GM11168 (cell line): ENCODE data around the gene PPP1R12B.
"Not testable (repeated sequence)": the region's sequence is repeated elsewhere in the genome, so short reads cannot be mapped to it uniquely, and the experiment has no call there.

Experiments used
- in situ Hi-C: fragments of 300-500 bp; cut with MboI; formaldehyde crosslinking; loops from one replicate; pipeline ENCODE4 v1.12.0; 2022; ENCODE audit warnings: low sequenced_read_pairs; ENCODE audit not compliant: unreplicated experiment

Gene PPP1R12B

GRCh38 chr1:202588503-202589189, 240.1 kb downstream of the PPP1R12B start:
- in situ Hi-C loops, result no loop called here

- in situ Hi-C loops, result no loop called here
Observed at GRCh38 chr1:202589190-202589930, 240.9 kb downstream of the PPP1R12B start.

GRCh38 chr1:202590126-202590525, 241.6 kb downstream of the PPP1R12B start:
- in situ Hi-C loops, result no loop called here

- in situ Hi-C loops, result no loop called here
Observed at GRCh38 chr1:202590975-202591411, 242.5 kb downstream of the PPP1R12B start.

- in situ Hi-C loops, result no loop called here
Observed at GRCh38 chr1:202591515-202591914, 243.0 kb downstream of the PPP1R12B start.

- in situ Hi-C loops, result no loop called here
Observed at GRCh38 chr1:202592146-202592545, 243.6 kb downstream of the PPP1R12B start.

GRCh38 chr1:202593845-202594244, 245.3 kb downstream of the PPP1R12B start:
- in situ Hi-C loops, result no loop called here

- in situ Hi-C loops, result no loop called here
Observed at GRCh38 chr1:202596638-202597037, 248.1 kb downstream of the PPP1R12B start.

GRCh38 chr1:202597090-202597761, 248.7 kb downstream of the PPP1R12B start:
- in situ Hi-C loops, result no loop called here

- in situ Hi-C loops, result no loop called here
Observed at GRCh38 chr1:202599669-202600431, 251.4 kb downstream of the PPP1R12B start.

- in situ Hi-C loops, result no loop called here
Observed at GRCh38 chr1:202600432-202601041, 252.0 kb downstream of the PPP1R12B start.

GRCh38 chr1:202603435-202603834, 254.9 kb downstream of the PPP1R12B start:
- in situ Hi-C loops, result no loop called here

- in situ Hi-C loops, result no loop called here
Observed at GRCh38 chr1:202605515-202605914, 257.0 kb downstream of the PPP1R12B start.

GRCh38 chr1:202612036-202612435, 263.5 kb downstream of the PPP1R12B start:
- in situ Hi-C loops, result not testable (repeated sequence)

- in situ Hi-C loops, result no loop called here
Observed at GRCh38 chr1:202613571-202613970, 265.1 kb downstream of the PPP1R12B start.

GRCh38 chr1:202614363-202615207, 266.1 kb downstream of the PPP1R12B start:
- in situ Hi-C loops, result not testable (repeated sequence)

GRCh38 chr1:202615208-202615500, 266.7 kb downstream of the PPP1R12B start:
- in situ Hi-C loops, result not testable (repeated sequence)

GRCh38 chr1:202615501-202616354, 267.2 kb downstream of the PPP1R12B start:
- in situ Hi-C loops, result no loop called here
